Measurements from ENCODE around the gene ZNF343. TPM values are rescaled to one million over a fixed set of nuclear protein-coding genes. Genes with fewer than 3 reads are reported as not detected.

ZNF343 gene
- total and polyA plus RNA-seq, 2 of the 8 experiments (the other 6 are each of a cell fraction or from before 2014, with no cell fraction given) = 1.8 to 5.0 TPM

DNA sequence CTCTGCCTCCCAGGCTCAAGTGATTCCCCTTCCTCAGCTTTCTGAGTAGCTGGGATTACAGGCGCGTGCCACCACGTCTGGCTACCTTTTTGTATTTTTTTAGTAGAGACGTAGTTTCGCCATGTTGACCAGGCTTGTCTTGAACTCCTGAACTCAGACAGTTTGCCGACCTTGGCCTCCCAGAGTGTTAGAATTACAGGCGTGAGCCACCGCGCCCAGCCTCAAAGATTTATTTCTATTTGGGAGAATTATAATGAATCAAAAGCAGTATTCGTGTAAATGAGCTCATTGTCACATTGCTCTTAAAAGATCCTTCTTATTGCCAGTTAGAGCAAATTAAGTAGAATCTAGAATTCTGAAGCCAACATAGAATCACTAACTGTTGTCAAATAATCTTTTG, 9.4 kb upstream of the ZNF343 start:
- Histone ChIP-seq H3K79me2 (ENCODE audit: control insufficient read depth in 1 of 2, insufficient read depth in 2 of 2, low read length in 2 of 2) (no peaks in the 10 kb centered on the region), H2BK5ac (ENCODE audit: low read depth, low read length) (no peak overlapping the region), H2AFZ (ENCODE audit: low read length) (no peak overlapping the region), H3K14ac (ENCODE audit: insufficient read length) (no peak overlapping the region), H4K5ac (ENCODE audit: insufficient read length, low read depth, low read length) (no peak overlapping the region), H2BK15ac (ENCODE audit: low read length) (no peak overlapping the region), H3K27me3 (replicated peaks in 1 of 4; ENCODE audit: control insufficient read depth in 3 of 4, extremely low read depth in 1 of 4, insufficient read depth in 3 of 4, low read length in 3 of 4) (peaks cover 12 to 73% (median 44%) of the 10 kb centered on the region in 4 experiments), H2BK12ac (ENCODE audit: low read depth, low read length) (no peak overlapping the region), H3K79me1 (ENCODE audit: low read depth, low read length) (no peaks in the 10 kb centered on the region), H3K18ac (ENCODE audit: extremely low read depth, low read length) (no peak overlapping the region), H3K4me3 (ENCODE audit: extremely low read depth in 1 of 4, insufficient read depth in 2 of 4, low read depth in 3 of 4, low read length in 4 of 4) (no peak overlapping the region), H3K23me2 (ENCODE audit: low read depth, low read length) (peaks cover 6% of the 10 kb centered on the region), H3K27ac (ENCODE audit: low read depth, low read length) (no peak overlapping the region), H3K4me2 (ENCODE audit: insufficient read depth in 1 of 2, low read depth in 2 of 2, low read length in 2 of 2) (no peak overlapping the region), H4K8ac (ENCODE audit: extremely low read depth, insufficient read depth, low read length) (no peak overlapping the region), H2BK120ac (replicated peaks; ENCODE audit: low read depth, low read length) (no peak overlapping the region), H3K4me1 (replicated peaks in 1 of 4; ENCODE audit: control insufficient read depth in 3 of 4, insufficient read depth in 4 of 4, low read length in 3 of 4) (no peaks in the 10 kb centered on the region), H3K4ac (replicated peaks; ENCODE audit: insufficient read length, low read depth, low read length) (no peak overlapping the region), H2BK20ac (ENCODE audit: low read length) (no peak overlapping the region), H4K20me1 (replicated peaks in 1 of 2; ENCODE audit: control insufficient read depth in 1 of 2, insufficient read depth in 2 of 2, low read length in 2 of 2) (no peaks in the 10 kb centered on the region), H3K36me3 (ENCODE audit: control insufficient read depth in 2 of 4, insufficient read depth in 4 of 4, low read length in 3 of 4) (no peaks in the 10 kb centered on the region), H4K91ac (replicated peaks; ENCODE audit: insufficient read length, low read length) (no peak overlapping the region), H3K23ac (ENCODE audit: insufficient read length) (no peak overlapping the region), H2AK5ac (ENCODE audit: low read depth, low read length) (no peak overlapping the region), H3K56ac (replicated peaks; ENCODE audit: insufficient read length, low read depth, low read length) (no peak overlapping the region), H3K9me3 (ENCODE audit: insufficient read depth in 2 of 2, low read depth in 1 of 2, low read length in 1 of 2) (no peaks in the 10 kb centered on the region), H3K9ac (replicated peaks in 1 of 4; ENCODE audit: extremely low read depth in 1 of 4, low read depth in 3 of 4, low read length in 3 of 4) (no peak overlapping the region)
- 93% methylated on average over 10 of the region's 10 CpGs; no CpG with 5 or more reads in 1 of the 2 experiments for WGBS, 2 experiments (ENCODE audit: extremely low coverage in 1 of 2, insufficient coverage in 1 of 2, insufficient read length in 1 of 2, insufficient replicate concordance in 2 of 2, low coverage in 1 of 2, low lambda C conversion rate in 2 of 2, missing lambda C conversion rate in 1 of 2)
- POLR2A ChIA-PET (ENCODE audit: partially characterized antibody) = interaction anchor here (1.4 to 2.0 kb wide), 2 partner anchors 48 to 50 kb away, joined by 8 read pairs; partner anchors contain the start of gene SNRPB
- CTCF ChIA-PET (ENCODE audit: partially characterized antibody) = interaction anchor here (0.6 to 0.9 kb wide), 3 partner anchors 9 to 557 kb away, joined by 3 read pairs; partner anchors contain the start of gene ZNF343
- DNase-seq (ENCODE audit: low read depth in 1 of 2, low spot score in 2 of 2) (no peak), FAIRE-seq (no peak)
- TF ChIP-seq RXRA (IDR thresholded peaks at IDR 0.05; ENCODE audit: insufficient read depth, low read depth, low read length) (no peak), EP300 (IDR thresholded peaks at IDR 0.05; ENCODE audit: borderline replicate concordance in 1 of 2, low read depth in 2 of 2, low read length in 2 of 2) (no peak), CBX8 (IDR thresholded peaks at IDR 0.05; ENCODE audit: borderline replicate concordance, low read depth, low read length) (no peak)

Data from H1 (cell line).